Activated B cell treated with CpG ODN at 0.5 μM for 24 hours (primary cell): Measurements from ENCODE around the gene POLR1A. TPM values are rescaled to one million over a fixed set of nuclear protein-coding genes. Genes with fewer than 3 reads are reported as not detected.
A peak's percentile ranks its signal among the peaks of the same experiment; 100 is the strongest.
"Not testable (repeated sequence)": the region's sequence is repeated elsewhere in the genome, so short reads cannot be mapped to it uniquely, and the experiment has no call there.

Experiments used
- ATAC-seq: fragments of 200-7000 bp; cut with Tn5 transposase; one replicate; pipeline ENCODE4 v1.10.0; 2021; ENCODE audit warnings: low read depth, mild to moderate bottlenecking, moderate library complexity
- CTCF ChIA-PET: fragments of 350-600 bp; sonication (Branson Sonifier 250); formaldehyde crosslinking; loops from one replicate; lab custom pipeline; 2021; ENCODE audit warnings: antibody characterized with exemption; lab: Charles Lee
- POLR2A ChIA-PET: fragments of 350-600 bp; sonication (Branson Sonifier 250); formaldehyde crosslinking; loops from one replicate; lab custom pipeline; 2021; ENCODE audit warnings: antibody characterized with exemption; lab: Charles Lee
- DNase-seq: peaks from one replicate; pipeline ENCODE4 v3.0.0; 2022
- H3K27ac Mint-ChIP-seq: one replicate; pipeline ENCODE4 v1.8.0; 2020; ENCODE audit warnings: mixed read lengths
- H3K27me3 Mint-ChIP-seq: one replicate; pipeline ENCODE4 v1.8.0; 2021; ENCODE audit warnings: mixed read lengths
- H3K36me3 Mint-ChIP-seq: one replicate; pipeline ENCODE4 v1.8.0; 2021; ENCODE audit warnings: low read depth, mixed read lengths
- H3K4me1 Mint-ChIP-seq: one replicate; pipeline ENCODE4 v1.8.0; 2021; ENCODE audit warnings: mixed read lengths
- H3K4me3 Mint-ChIP-seq: one replicate; pipeline ENCODE4 v1.8.0; 2020; ENCODE audit warnings: mild to moderate bottlenecking, mixed read lengths
- H3K9me3 Mint-ChIP-seq: one replicate; pipeline ENCODE4 v1.8.0; 2020; ENCODE audit warnings: mixed read lengths
- intact Hi-C: fragments of 100-400 bp; cut with micrococcal nuclease; formaldehyde crosslinking; loops from one replicate; pipeline ENCODE4 v1.15.1; 2024
- total RNA-seq: library from RNA; stranded (reverse); gene quantifications from 2 replicates; pipeline ENCODE4 v1.2.3, GENCODE V29; 2022
- TF ChIP-seq, protein P1 (sequence below): fragments of 200-600 bp; IDR thresholded peaks from one replicate; pipeline ENCODE4 v1.8.0; 2022; ENCODE audit warnings: antibody characterized with exemption, mild to moderate bottlenecking

POLR1A gene
- total RNA-seq, 1 donor from 2014 or later: 53.4 TPM

DNA sequence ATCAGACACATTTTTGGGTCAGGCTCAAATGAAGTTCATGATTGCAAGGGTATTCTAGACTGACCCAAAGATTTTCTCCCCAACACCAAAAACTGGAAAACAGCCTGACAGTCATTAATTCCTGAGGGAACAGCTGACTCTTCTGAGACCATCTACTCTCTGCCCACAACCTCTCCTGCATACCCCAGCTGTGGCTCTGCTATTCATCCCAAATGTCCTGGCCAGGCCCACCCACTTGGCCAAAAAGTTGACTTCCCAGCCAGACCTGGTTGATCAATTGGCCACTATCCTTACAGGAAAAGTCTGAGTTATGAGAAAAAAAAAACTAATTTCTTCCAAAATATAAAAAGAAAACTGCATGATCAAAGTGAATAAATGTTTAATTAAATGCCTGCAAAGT is 113.1 kb downstream of the POLR1A start:
- Mint-ChIP-seq H3K36me3 (no peaks in the 10 kb centered on the region), H3K27me3 (no peaks in the 10 kb centered on the region), H3K27ac (peak overlapping the region; percentile 57), H3K4me1 (peaks cover 52% of the 10 kb centered on the region), H3K9me3 (no peaks in the 10 kb centered on the region), H3K4me3 (no peak overlapping the region)
- DNase-seq (no peak), ATAC-seq (no peak)
- intact Hi-C loops: loop anchor here (10.0 kb wide), 1 partner anchor 202 kb away; the partner anchor contains the start of genes IMMT and MRPL35
- POLR2A ChIA-PET: interaction anchor here (0.7 to 5.0 kb wide), 2 partner anchors 17 to 44 kb away, joined by 3 to 38 read pairs; no protein-coding TSS in a partner anchor
- CTCF ChIA-PET: no interaction called here
- TF ChIP-seq, protein P1, sequence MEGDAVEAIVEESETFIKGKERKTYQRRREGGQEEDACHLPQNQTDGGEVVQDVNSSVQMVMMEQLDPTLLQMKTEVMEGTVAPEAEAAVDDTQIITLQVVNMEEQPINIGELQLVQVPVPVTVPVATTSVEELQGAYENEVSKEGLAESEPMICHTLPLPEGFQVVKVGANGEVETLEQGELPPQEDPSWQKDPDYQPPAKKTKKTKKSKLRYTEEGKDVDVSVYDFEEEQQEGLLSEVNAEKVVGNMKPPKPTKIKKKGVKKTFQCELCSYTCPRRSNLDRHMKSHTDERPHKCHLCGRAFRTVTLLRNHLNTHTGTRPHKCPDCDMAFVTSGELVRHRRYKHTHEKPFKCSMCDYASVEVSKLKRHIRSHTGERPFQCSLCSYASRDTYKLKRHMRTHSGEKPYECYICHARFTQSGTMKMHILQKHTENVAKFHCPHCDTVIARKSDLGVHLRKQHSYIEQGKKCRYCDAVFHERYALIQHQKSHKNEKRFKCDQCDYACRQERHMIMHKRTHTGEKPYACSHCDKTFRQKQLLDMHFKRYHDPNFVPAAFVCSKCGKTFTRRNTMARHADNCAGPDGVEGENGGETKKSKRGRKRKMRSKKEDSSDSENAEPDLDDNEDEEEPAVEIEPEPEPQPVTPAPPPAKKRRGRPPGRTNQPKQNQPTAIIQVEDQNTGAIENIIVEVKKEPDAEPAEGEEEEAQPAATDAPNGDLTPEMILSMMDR: no peak

DNA sequence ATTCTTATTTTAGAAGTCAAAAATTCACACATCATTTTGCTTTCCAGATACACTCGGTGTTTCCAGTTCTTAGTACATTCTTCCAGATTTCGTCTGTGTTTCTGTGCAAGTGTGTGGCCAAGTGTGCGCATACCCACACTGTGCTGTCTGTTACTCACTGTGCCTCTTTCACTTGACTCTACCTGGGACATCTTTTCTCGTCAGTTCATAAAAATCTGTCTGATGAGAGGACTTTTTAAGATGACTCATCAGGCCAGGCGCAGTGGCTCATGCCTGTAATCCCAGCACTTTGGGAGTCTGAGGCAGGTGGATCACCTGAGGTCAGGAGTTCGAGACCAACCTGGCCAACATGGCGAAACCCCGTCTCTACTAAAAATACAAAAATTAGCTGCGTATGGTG is 113.6 kb downstream of the POLR1A start:
- H3K9me3 Mint-ChIP-seq, CTCF ChIA-PET, H3K27ac Mint-ChIP-seq, ATAC-seq, H3K36me3 Mint-ChIP-seq, H3K4me3 Mint-ChIP-seq, H3K27me3 Mint-ChIP-seq, POLR2A ChIA-PET, DNase-seq: not testable (repeated sequence)
- intact Hi-C loops: loop anchor here (10.0 kb wide), 1 partner anchor 203 kb away; the partner anchor contains the start of genes IMMT and MRPL35
- peaks cover 46% of the 10 kb centered on the region for H3K4me1 Mint-ChIP-seq

DNA sequence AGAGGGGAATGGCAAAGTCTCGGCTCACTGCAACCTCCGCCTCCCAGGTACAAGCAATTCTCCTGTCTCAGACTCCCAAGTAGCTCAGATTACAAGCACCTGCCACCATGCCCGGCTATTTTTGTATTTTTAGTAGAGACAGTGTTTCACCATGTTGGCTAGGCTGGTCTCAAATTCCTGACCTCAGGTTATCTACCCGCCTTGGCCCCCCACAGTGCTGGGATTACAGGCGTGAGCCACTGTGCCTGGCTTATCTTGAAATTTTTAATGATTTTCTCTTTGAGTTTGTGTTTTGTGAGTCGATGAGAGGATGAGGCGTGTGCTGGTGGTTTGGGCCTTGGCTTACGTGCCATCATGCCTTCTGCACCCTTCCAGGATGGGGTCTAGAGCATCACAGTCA is 115.6 kb downstream of the POLR1A start:
- no peaks in the 10 kb centered on the region for H3K9me3 Mint-ChIP-seq
- H3K27ac Mint-ChIP-seq: peak overlapping the region; percentile 46
- POLR2A ChIA-PET: no interaction called here
- DNase-seq (no peak), ATAC-seq (no peak)
- no peaks in the 10 kb centered on the region for H3K27me3 Mint-ChIP-seq
- no peak overlapping the region for H3K4me3 Mint-ChIP-seq
- intact Hi-C loops: loop anchor here (10.0 kb wide), 1 partner anchor 205 kb away; the partner anchor contains the start of genes IMMT and MRPL35
- no peaks in the 10 kb centered on the region for H3K36me3 Mint-ChIP-seq
- TF ChIP-seq, protein P1: no peak
- CTCF ChIA-PET: interaction anchor here (0.6 to 2.1 kb wide), 2 partner anchors 90 to 402 kb away, joined by 4 to 7 read pairs; no protein-coding TSS in a partner anchor
- H3K4me1 Mint-ChIP-seq: peaks cover 26% of the 10 kb centered on the region

DNA sequence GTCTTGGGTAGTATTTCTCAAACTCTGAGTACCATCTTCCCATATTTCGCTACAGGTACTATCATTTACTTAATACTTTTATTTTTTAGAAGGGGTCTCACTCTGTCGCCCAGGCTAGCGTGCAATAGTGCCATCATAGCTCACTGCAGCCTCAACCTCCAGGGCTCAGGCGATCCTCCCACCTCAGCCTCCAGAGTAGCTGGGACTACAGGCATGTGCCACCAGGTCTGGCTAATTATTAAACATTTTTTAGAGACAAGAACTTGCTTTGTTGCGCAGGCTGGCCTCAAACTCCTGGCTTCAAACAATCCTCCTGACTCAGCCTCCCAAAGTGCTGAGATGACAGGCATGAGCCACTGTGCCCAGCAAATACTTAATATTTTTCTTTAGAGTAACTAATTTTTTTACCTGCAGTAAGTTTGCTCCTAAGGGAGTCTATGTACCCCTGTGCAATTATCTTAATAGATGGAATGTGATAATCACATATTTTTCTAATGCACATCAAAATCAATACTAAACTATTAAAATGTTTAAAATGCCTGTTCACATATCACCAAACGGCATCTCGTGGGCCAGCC is 116.3 kb downstream of the POLR1A start:
- ChIA-PET POLR2A (no interaction called here), CTCF (interaction anchor here (2.1 kb wide), 1 partner anchor 91 kb away, joined by 7 read pairs; no protein-coding TSS in a partner anchor)
- Mint-ChIP-seq H3K27me3 (no peaks in the 10 kb centered on the region), H3K9me3 (no peaks in the 10 kb centered on the region), H3K36me3 (no peaks in the 10 kb centered on the region), H3K4me1 (peaks cover 19% of the 10 kb centered on the region), H3K4me3 (no peak overlapping the region), H3K27ac (no peak overlapping the region)
- intact Hi-C loops: no loop called here
- DNase-seq: no peak
- no peak for ATAC-seq
- TF ChIP-seq, protein P1: no peak

DNA sequence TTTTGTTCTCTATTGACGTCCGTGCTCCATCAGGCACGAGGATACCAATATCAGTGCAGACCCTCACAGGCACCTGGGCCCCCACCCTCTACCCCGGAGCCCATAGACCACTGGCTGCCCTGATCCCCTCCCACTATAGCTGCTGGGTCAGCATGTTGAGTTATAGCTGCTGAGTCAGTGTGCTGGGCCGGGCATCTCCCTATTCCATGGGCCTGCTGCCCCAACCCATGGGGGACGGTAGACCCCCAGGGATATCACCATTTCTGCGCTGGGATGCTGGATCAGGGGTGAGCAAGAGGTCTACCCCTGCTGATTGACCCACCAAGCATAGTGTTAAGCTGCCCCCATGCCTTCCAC is 116.8 kb downstream of the POLR1A start:
- no peak for DNase-seq
- H3K27me3 Mint-ChIP-seq: no peaks in the 10 kb centered on the region
- intact Hi-C loops: no loop called here
- no peak overlapping the region for H3K27ac Mint-ChIP-seq
- H3K4me1 Mint-ChIP-seq: peaks cover 15% of the 10 kb centered on the region
- POLR2A ChIA-PET: no interaction called here
- CTCF ChIA-PET: no interaction called here
- TF ChIP-seq, protein P1: no peak
- H3K36me3 Mint-ChIP-seq: no peaks in the 10 kb centered on the region
- H3K9me3 Mint-ChIP-seq: no peaks in the 10 kb centered on the region
- H3K4me3 Mint-ChIP-seq: no peak overlapping the region
- no peak for ATAC-seq
